Effector memory CD8-positive, alpha-beta T cell (primary cell): ENCODE measurements around the gene SYNE3.

ENCODE experiments used
- ATAC-seq: fragments of 150-1000 bp; cut with Tn5 transposase; replicated peaks from 2 replicates; pipeline ENCODE4 v1.10.0; 2021; ENCODE audit warnings: mild to moderate bottlenecking, moderate library complexity
- DNase-seq, 3 experiments: peaks; one replicate each; pipeline ENCODE4 v3.0.0; 2021
- H3K27ac Mint-ChIP-seq, 2 donors: one replicate each; pipeline ENCODE4 v1.8.0; 2022; ENCODE audit warnings: mild to moderate bottlenecking in 2 of 2, mixed read lengths in 2 of 2, moderate library complexity in 2 of 2
- H3K27me3 Mint-ChIP-seq, 2 donors: one replicate each; pipeline ENCODE4 v1.8.0; 2022; ENCODE audit warnings: mixed read lengths in 2 of 2
- H3K36me3 Mint-ChIP-seq: one replicate; pipeline ENCODE4 v1.8.0; 2022; ENCODE audit warnings: mild to moderate bottlenecking, moderate library complexity, mixed read lengths; ENCODE audit not compliant: insufficient read depth
- H3K4me1 Mint-ChIP-seq, 2 donors: one replicate each; pipeline ENCODE4 v1.8.0; 2022; ENCODE audit warnings: low read depth in 2 of 2, mixed read lengths in 2 of 2
- H3K4me3 Mint-ChIP-seq, 2 donors: one replicate each; pipeline ENCODE4 v1.8.0; 2022; ENCODE audit warnings: mild to moderate bottlenecking in 2 of 2, mixed read lengths in 2 of 2, moderate library complexity in 2 of 2
- H3K9me3 Mint-ChIP-seq, 2 donors: one replicate each; pipeline ENCODE4 v1.8.0; 2022; ENCODE audit warnings: mixed read lengths in 2 of 2

The SYNE3 gene

DNA sequence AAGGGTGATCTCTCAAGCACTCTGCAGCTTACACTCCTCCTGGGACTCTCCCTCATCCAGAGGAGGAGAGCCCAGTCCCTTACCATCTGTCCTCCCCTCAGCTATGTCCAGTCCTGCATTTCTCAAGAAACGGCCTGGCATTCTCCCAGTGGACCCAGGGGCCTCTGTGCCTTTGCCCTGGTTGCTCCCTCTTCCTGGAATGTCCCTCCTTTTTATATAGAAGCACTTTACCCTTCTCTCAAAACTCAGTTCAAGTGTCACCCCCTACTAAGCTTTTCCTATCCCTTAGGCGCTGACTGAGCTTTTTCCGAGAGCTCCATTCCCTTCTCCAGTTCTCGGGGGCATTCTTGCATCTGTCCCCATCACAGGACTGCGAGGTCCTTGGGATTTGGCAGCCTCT, 9.5 kb upstream of the SYNE3 start:
- H3K4me3 Mint-ChIP-seq = no peak overlapping the region
- no peaks in the 10 kb centered on the region for H3K9me3 Mint-ChIP-seq
- peaks cover 33 to 36% of the 10 kb centered on the region in 2 donors for H3K4me1 Mint-ChIP-seq
- DNase-seq (no peak), ATAC-seq (no peak)
- no peaks in the 10 kb centered on the region for H3K27me3 Mint-ChIP-seq
- H3K27ac Mint-ChIP-seq = peak overlapping the region in 1 of 2 donors; percentile 9
- H3K36me3 Mint-ChIP-seq = peaks cover 5% of the 10 kb centered on the region

DNA sequence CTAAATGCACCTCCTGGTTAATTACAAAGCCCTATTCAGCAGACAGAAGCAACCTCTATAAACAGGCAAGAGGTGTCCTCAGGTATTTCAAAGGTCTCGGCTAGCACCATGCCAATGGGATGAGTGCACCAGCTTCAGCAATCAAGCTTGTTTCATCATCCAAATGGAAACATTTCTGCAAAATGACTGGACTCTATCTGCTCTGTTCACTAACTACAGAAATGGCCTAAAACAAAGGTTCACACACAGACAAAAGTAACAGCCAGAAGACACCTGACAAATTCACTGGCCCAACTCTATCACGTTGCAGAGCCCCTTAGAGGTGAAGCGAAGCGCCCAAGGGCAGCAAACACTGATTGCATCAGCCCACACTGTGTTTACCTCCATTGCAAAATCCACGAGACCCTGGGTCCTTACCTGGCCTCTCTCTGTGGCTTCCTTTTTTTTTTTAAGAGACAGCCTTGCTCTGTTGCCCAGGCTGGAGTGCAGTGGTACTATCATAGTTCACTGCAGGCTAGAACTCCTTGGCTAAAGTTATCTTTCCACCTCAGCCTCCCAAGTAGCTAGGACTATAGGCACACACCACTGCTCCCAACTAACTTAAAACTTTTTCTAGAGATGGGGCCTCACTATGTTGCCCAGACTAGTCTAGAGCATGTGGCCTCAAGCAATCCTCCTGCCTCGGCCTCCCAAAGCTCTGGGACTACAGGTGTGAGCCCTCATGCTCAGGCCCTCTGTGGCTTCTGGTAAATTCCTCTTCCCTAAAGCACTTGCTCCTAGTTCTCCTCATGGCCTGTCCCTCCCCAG, 8.5 kb upstream of the SYNE3 start:
- Mint-ChIP-seq H3K27ac (peak overlapping the region; percentile 91 to 94), H3K4me3 (no peak overlapping the region), H3K4me1 (peaks cover 39 to 43% of the 10 kb centered on the region in 2 donors), H3K9me3 (no peaks in the 10 kb centered on the region), H3K27me3 (no peaks in the 10 kb centered on the region), H3K36me3 (peaks cover 3% of the 10 kb centered on the region)
- no peak for ATAC-seq
- DNase-seq = no peak

DNA sequence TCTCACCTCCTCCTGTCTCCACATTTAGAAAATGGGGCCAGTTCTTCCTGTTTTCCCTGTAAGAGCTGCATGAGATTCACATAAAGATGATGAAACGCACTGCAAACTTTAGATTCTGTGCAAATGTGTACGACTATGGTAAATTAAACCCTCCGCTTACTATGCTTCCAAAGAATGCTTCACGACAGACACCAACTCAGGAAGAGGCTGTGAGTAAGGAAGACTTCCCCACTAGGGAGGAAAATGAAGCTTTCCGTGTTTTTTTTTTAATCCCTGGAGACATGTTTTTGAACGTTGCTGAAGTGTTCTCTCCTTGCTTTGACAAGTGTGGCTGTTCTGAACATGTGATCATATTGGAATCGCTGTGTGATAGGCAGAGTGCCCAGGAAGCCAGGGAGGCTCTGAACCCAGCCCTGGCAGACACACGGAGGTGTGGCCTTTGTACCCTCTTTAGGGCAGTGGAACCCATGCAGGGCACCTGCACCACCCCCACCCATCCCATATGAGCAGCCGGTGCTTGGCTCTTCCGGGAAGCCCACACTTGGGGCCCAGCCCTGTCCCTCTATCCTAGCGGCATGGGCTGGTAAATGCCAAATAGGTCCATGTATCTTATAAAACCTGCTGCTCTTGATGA, 7.5 kb upstream of the SYNE3 start:
- peak overlapping the region; percentile 71 to 82 for H3K4me3 Mint-ChIP-seq
- no peaks in the 10 kb centered on the region for H3K9me3 Mint-ChIP-seq
- peaks cover 49 to 52% of the 10 kb centered on the region in 2 donors for H3K4me1 Mint-ChIP-seq
- DNase-seq = peak in 2 of 3 experiments; percentile 34
- peak; percentile 75 for ATAC-seq
- peaks cover 3% of the 10 kb centered on the region for H3K36me3 Mint-ChIP-seq
- H3K27ac Mint-ChIP-seq = peak overlapping the region; percentile 91 to 94
- H3K27me3 Mint-ChIP-seq = no peaks in the 10 kb centered on the region

GRCh38 chr14:95523051-95523814, 6.8 kb upstream of the SYNE3 start:
- peak; percentile 49 for ATAC-seq
- Mint-ChIP-seq H3K9me3 (no peaks in the 10 kb centered on the region), H3K27me3 (no peaks in the 10 kb centered on the region), H3K4me3 (peak overlapping the region; percentile 71 to 82), H3K36me3 (peaks cover 10% of the 10 kb centered on the region), H3K4me1 (peaks cover 56 to 59% of the 10 kb centered on the region in 2 donors), H3K27ac (peak overlapping the region; percentile 91 to 94)
- DNase-seq = no peak

GRCh38 chr14:95522556-95522955, 6.1 kb upstream of the SYNE3 start:
- H3K27me3 Mint-ChIP-seq = no peaks in the 10 kb centered on the region
- H3K9me3 Mint-ChIP-seq = no peaks in the 10 kb centered on the region
- no peak for DNase-seq
- H3K4me1 Mint-ChIP-seq = peaks cover 62 to 66% of the 10 kb centered on the region in 2 donors
- no peak for ATAC-seq
- H3K27ac Mint-ChIP-seq = peak overlapping the region; percentile 91 to 94
- H3K4me3 Mint-ChIP-seq = peak overlapping the region; percentile 71 to 82
- H3K36me3 Mint-ChIP-seq = peaks cover 14% of the 10 kb centered on the region

DNA sequence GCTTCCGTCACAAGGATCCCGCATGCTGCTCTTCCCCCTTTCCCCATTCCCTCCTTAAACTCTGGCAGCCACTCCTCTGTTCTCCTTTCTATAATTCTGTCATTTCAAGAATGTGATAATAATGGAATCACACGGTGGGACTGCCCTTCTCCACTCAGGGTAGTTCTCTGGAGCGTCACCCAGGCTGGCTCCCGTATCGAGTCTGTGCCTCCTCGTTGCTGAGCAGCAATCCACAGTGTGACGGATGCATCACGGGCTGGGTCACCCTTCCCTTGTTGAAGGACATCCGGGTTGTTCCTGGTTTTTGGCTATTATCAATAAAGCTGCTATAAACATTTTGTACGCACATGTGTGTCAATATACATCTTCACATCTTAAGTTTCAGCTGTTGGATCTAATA, 5.7 kb upstream of the SYNE3 start:
- H3K36me3 Mint-ChIP-seq = peaks cover 18% of the 10 kb centered on the region
- no peaks in the 10 kb centered on the region for H3K27me3 Mint-ChIP-seq
- no peaks in the 10 kb centered on the region for H3K9me3 Mint-ChIP-seq
- ATAC-seq (no peak), DNase-seq (no peak)
- H3K4me3 Mint-ChIP-seq = peak overlapping the region; percentile 71 to 82
- H3K4me1 Mint-ChIP-seq = peaks cover 62 to 66% of the 10 kb centered on the region in 2 donors
- peak overlapping the region; percentile 91 to 94 for H3K27ac Mint-ChIP-seq

- ATAC-seq (no peak), DNase-seq (no peak)
- H3K4me3 Mint-ChIP-seq = no peak overlapping the region
- H3K27ac Mint-ChIP-seq = peak overlapping the region in 1 of 2 donors; percentile 91
- H3K4me1 Mint-ChIP-seq = peaks cover 65 to 66% of the 10 kb centered on the region in 2 donors
- peaks cover 21% of the 10 kb centered on the region for H3K36me3 Mint-ChIP-seq
- H3K9me3 Mint-ChIP-seq = no peaks in the 10 kb centered on the region
- H3K27me3 Mint-ChIP-seq = no peaks in the 10 kb centered on the region
Measured at GRCh38 chr14:95521001-95521400, 4.6 kb upstream of the SYNE3 start.

- Mint-ChIP-seq H3K4me1 (peaks cover 69 to 70% of the 10 kb centered on the region in 2 donors), H3K27me3 (no peaks in the 10 kb centered on the region), H3K4me3 (peak overlapping the region; percentile 64 to 79), H3K27ac (peak overlapping the region; percentile 72 to 90), H3K36me3 (peaks cover 21% of the 10 kb centered on the region), H3K9me3 (no peaks in the 10 kb centered on the region)
- ATAC-seq = no peak
- no peak for DNase-seq
Measured at GRCh38 chr14:95520346-95520745, 3.9 kb upstream of the SYNE3 start.

DNA sequence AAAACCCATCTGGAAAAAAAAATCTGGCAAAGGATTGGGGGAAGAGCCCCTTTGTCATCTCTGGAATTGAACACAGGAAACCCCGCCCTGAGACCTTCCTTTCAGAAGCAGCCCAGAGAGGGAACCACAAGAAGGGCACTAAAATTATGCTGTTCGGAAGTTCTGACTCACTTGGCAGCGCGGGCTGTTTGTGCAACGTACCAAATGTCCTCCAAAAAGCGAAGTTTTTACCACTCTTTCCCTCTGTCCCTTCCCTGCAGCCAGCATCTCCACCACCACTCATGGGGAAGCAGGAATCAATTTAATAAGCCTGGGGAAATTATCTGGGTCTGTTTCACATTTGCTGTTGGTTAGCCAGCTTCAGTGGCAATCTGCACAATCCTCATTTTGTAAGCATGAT, 3.2 kb upstream of the SYNE3 start:
- Mint-ChIP-seq H3K27me3 (no peaks in the 10 kb centered on the region), H3K36me3 (peaks cover 21% of the 10 kb centered on the region), H3K27ac (peak overlapping the region; percentile 72 to 90), H3K4me1 (peaks cover 72 to 73% of the 10 kb centered on the region in 2 donors), H3K4me3 (peak overlapping the region; percentile 64 to 79), H3K9me3 (no peaks in the 10 kb centered on the region)
- DNase-seq (peak in 1 of 3 experiments; percentile 22), ATAC-seq (peak; percentile 11)

DNA sequence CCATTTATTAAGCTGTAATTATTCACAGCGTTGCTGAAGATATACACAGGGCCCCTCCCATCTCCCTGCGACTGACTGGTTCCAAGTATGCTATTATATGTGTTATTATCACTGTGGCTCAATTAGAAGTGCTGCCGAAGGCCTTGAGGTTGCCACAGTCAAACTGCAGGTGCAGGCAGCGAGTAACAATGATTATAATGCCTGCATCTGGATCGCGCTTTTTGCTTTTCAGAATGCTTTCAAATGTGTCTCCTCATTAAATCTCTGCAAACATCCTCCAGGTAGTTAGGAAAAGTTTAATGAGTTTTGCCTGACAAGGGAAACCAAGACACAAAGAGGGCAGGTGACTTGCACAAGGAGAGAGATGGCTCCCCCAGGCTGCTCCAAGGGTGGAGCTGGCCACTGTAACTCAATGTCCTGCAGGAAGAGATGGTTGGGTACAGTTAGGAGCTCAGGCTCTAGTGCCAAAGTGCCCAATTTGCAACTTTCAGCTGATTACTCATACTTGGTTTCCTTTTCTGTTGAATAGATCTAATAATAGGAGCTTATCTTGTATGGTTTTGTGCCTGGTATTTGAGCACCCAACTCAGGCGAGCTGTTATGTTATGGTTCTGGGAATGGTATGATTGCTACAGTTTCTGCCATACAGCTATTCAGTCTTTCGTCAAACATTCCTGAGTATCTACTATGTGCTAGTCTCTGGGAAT, 1.7 kb upstream of the SYNE3 start:
- ATAC-seq (no peak), DNase-seq (no peak)
- Mint-ChIP-seq H3K9me3 (no peaks in the 10 kb centered on the region), H3K36me3 (peaks cover 21% of the 10 kb centered on the region), H3K27ac (peak overlapping the region; percentile 72 to 90), H3K4me3 (peak overlapping the region; percentile 64 to 79), H3K27me3 (no peaks in the 10 kb centered on the region), H3K4me1 (peaks cover 64 to 73% of the 10 kb centered on the region in 2 donors)

- H3K27me3 Mint-ChIP-seq = no peaks in the 10 kb centered on the region
- H3K4me3 Mint-ChIP-seq = peak overlapping the region; percentile 89 to 90
- peaks cover 22% of the 10 kb centered on the region for H3K36me3 Mint-ChIP-seq
- peak overlapping the region; percentile 95 for H3K27ac Mint-ChIP-seq
- no peaks in the 10 kb centered on the region for H3K9me3 Mint-ChIP-seq
- H3K4me1 Mint-ChIP-seq = peaks cover 52 to 64% of the 10 kb centered on the region in 2 donors
- peak; percentile 84 to 87 (median 85) for DNase-seq
- peak; percentile 90 for ATAC-seq
Measured at GRCh38 chr14:95515596-95516552, 576 bp downstream of the SYNE3 start.

DNA sequence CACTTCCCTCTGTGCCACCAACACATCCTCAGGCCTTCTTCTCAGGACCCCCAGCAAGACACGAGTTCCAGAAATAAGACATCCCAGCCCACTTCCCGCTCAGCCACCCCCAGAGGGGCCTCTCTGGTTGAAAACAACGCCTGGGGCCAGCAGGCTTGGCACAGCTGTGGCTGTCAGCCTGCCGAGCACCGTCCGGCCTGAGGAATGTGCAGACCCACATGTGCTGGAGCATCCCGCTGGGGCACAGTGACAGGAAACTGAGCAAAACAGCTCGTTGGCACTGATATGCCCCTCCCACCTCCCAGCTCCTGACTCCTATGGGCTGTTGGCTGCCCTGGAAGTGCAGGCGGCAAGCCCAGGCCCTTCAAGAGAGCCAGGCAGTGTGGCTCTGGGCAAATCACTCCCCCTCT, 1.4 kb downstream of the SYNE3 start:
- Mint-ChIP-seq H3K4me3 (peak overlapping the region; percentile 89 to 90), H3K36me3 (peaks cover 24% of the 10 kb centered on the region), H3K9me3 (no peaks in the 10 kb centered on the region), H3K27me3 (no peaks in the 10 kb centered on the region), H3K4me1 (peaks cover 51 to 61% of the 10 kb centered on the region in 2 donors), H3K27ac (peak overlapping the region; percentile 95)
- no peak for DNase-seq
- ATAC-seq = no peak
